ENCODE measurements around the gene SHROOM3.
"Not testable (repeated sequence)": the region's sequence is repeated elsewhere in the genome, so short reads cannot be mapped to it uniquely, and the experiment has no call there.

Gene SHROOM3

DNA sequence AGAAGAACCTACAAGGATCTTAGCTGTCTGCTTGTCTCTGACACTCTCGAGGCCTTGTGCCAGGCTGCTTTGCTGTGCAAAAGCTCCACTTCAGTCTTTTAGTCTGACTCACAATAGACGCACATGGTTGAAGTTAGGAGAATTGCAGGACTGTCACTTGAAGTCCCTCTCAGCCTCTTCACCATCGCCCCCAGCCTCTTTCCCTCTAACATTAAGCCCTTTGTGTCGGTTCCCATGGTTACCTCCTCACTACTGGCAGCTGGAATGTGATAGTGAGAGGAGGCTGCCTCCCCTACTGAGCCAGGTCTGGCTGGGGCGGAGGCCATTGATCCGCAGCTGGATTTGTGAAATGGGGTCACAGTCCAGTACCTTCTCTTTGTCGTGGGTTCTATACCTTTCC is 261.1 kb downstream of the SHROOM3 start:
- no peak for DNase-seq (ENCODE audit: low read depth in 3 of 3)

DNA sequence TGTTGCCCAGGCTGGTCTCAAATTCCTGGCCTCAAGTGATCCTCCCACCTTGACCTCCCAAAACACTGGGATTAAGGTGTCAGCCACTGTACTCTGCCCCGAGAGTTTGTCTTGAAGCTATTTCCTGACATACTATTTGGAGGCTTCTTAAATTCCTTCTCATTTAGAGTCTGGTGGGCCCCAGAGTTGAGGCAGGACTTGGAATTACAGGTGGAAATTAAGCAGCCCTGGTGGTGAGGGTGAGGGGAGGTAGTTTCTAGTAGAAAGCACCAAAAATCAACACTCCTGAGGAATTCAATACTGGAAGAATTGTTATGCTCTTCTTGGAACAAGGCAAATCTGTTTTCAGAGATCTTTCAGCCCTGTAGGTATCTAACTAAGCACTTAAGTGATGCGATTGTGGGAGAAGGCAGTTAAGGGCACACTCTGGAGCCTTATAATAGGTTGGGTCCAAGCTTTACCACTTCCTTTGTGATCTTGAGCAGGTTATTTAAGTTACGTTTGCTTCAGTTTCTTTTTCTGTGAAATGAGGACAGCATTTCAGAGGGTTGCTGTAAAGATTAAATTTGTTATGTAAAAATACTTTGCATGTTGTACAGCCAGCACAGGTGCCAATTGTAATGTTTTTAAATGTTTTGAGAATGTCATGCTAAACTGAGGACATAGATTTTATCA is 262.2 kb downstream of the SHROOM3 start:
- DNase-seq (ENCODE audit: low read depth in 3 of 3) = no peak

DNA sequence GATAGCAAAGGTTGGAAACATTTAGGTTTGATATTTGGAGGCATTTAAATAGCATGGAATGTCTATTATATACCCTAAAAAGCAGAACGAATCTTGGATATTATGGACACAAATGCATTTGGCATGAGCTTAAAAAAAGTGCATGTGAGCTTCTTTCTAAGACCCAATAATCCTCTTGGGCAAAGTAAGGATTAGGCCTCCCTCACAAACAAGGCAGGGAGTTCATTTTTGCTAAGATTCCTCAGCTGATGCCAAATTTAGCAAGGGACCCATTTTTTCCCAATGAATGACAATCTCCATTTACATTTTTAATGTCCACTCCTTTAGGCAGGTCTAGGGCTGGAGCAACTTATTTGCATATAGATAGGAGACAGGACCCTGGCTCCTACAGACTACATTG is 263.1 kb downstream of the SHROOM3 start:
- no peak for DNase-seq (ENCODE audit: low read depth in 3 of 3)

DNA sequence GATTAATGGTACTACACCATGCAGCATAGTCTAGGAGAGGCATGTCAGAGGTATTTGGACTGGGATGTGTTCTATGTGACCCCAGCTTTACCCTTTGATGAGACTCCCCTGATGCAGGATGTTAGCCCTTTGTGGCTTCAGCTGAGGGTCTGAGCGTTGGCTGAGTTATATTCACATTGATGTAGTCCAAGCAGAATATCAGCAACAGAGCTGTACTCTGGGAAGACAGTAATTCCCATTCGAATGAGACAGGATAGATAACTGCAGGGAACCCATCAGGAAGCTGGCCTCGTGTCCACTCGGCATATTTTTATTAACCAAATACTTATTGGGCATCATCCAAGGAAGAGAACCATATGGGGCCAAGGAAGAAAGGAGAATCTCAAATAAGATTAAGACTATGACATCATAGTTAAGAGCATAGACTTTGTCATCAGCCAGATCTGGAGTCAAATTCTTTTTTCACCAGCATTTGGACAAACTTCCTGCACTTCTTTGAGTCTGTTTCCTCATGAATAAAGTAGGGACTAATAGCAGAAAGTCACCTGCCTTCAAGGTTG is 264.8 kb downstream of the SHROOM3 start:
- no peak for DNase-seq (ENCODE audit: low read depth in 3 of 3)

DNA sequence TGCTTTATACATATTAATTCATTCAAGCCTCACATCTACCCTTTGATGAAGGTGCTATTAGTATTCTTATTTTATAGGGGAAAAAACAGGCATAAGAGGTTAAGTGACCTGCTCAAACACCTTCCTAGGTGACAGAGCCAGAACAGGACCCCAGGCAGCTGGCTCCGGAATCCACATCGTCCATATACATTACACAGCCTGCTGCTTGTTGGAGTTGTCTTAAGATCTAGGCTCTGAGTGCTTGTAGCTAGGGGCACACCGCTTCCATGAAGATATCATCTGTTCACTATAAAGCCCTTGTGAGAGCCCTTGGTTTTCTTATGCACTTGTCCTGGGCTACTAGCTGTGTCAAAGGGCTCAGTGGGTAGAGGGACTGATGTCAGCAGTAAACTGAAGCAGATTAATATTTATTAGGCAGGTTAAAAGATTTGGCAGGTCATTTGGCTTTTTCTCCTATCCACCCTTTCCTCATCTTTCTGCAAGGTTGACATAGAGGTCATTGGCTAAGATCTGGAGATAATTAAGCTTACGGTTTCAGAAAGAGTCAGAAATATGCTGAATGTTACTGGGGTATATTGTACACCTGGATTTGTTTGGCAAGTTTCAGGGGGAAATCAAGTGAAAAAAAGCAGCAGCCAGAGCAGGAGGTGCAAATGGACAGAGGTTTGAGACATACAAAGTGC is 267.6 kb downstream of the SHROOM3 start:
- no peak for DNase-seq (ENCODE audit: low read depth in 3 of 3)

DNA sequence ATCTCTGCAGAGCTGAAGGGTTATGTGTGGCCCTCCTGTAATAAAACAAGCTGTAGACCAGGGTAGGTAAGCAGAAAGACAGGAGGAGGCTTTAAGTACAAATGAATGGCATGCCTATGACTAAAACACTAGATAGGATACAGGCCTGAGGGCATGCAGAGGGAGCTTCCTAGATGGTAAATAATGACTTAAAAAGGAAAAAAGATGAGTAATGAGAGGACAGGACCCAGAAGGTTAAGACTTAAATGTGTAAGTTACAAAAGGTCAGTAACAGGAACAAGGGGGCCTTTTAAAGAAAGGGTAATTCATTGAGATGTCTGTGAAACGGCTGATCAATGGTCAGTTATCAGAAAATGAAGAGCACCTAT is 268.1 kb downstream of the SHROOM3 start:
- no peak for DNase-seq (ENCODE audit: low read depth in 3 of 3)

DNA sequence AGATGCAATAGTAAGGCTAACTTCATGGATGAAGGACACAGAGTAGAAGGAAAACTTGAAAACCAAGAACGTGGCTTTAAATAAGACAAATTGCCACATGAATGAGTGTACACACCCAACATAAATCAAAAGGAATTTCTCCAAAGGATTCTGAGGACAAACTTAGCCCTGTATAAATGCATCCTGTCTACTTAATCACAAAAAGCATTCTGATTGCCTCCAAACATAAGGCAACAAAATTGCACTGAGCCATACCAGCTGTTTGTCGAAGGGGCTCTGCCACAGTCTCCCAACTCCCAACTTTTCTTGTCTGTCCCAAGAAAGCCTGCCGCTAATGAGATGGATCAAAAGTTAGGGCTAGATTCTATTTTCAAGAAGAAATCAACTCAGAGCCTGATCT is 268.6 kb downstream of the SHROOM3 start:
- DNase-seq (ENCODE audit: low read depth in 3 of 3) = no peak

DNA sequence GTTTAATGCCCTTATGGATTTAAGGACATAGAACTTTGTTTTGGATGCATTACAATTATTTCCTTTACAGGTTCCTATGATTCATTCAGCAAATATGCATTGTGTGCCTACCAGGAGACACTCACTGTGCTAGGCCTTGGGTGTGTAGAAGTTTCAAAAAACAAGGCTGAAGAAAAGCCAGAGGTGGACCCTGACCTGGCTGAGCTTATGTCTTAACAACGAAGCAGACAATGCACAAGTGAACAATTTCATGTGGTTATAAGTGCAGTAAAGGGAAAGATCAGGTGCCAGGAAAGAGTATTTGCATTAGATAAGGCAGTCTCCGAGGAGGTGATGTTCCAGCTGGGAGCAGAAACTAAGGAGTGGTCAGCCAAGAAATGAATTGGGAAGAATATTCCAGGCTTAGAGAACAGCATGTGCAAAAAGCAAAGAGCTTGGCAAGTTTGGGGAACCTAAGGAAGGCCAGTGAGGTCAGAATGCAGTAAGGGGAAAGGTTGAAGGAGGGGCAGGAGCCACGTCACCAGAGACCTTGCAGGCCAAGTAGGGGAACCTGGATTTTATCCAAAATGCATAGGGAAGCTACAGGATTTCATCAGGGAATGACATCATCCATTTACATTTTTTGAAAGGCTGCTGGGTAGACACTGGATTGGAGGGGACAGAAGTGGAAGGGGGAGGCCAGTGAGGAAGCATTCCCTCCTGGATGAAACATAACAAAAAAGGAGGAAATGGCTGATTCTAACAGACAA is 269.3 kb downstream of the SHROOM3 start:
- DNase-seq (ENCODE audit: low read depth in 3 of 3) = no peak

DNA sequence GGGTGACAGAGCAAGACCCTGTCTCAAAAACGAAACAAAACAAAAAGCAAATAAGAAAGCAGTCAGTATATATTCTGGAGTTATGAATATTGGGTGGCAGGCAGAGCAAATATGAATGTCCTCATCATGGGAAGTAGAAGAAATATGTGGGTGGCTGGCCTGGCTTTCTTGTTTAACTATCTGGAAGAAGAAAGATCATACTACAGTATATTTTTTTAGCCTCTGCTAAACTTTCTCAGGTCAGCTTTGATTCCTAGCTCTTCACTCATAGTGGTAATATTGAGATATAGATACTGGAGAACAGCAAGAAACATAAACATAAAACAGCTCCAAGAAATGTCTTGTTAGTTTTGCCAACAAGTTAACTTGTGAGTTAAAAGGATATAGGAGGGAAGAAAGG is 270.4 kb downstream of the SHROOM3 start:
- no peak for DNase-seq (ENCODE audit: low read depth in 3 of 3)

DNA sequence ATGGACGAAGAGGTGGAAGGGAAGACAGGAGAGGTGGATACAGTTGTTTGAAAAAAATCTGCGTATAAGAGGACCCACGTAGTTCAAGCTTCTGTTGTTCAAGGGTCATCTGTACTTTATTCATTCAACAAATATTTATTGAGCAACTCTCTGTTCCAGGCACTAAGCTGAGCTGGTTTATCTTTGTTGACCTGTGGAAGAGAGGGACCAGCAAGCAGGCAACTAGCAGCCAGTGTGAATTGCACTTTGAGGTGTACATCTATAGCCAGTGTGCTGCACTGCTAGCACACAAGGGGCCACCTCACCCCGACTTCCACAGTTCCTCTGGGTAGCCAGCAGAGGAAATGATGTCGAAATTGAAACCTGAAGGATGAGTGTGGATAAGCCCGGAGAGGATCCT is 271.6 kb downstream of the SHROOM3 start:
- DNase-seq (ENCODE audit: low read depth in 3 of 3) = no peak

DNA sequence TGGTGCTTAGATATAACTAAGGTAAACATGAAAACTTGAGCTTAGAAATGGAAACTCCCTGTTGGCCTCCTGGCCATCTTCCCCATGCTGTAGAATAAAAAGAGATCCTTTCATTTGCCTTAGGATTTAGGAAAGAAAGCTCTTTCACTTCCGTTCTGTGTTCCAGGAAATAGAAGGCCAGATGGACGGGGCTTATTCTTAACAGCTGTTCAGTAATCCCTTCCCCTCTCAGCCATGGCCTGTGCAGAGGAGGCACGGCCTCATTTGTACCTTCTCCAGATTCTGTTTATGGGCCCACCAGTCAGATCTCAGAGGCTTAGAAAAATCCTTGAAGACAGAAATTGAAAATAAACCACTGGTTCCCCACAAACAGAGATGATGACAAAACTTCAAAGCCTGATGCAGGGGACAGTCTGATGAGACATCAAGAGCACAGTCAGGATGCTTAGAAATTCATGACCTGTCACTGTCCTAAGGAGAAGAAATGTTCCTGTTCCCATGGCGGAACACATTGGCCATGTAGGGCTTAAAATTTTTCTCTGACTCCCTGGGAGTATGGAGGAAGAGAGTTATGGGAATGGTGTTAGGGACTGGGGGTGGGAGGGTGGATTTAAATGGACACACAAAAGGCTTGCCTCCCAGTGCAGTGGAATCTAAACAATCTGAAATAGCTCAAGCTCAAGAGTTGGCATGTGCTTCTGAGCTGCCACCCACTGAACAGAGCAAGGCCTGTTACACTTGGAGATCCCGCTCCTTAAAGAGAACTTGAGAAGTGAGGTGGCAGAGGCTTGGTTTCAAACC is 274.1 kb downstream of the SHROOM3 start:
- no peak for DNase-seq (ENCODE audit: low read depth in 3 of 3)

DNA sequence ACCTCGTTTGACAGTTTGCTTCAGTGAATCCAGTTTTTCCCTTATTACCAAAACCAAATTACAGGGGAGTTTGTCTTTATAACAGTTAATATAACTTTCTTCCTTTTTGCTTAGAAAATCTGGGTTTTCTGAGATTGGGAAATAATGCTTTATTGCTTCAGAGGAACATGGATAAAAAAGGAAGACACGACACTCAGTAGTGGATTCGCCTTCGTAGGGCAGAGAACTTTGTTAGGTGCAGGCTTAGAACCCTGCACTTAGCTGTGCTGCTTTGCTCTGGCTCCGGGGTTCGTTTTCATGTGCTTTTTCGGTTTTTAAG is 274.7 kb downstream of the SHROOM3 start:
- no peak for DNase-seq (ENCODE audit: low read depth in 3 of 3)

DNA sequence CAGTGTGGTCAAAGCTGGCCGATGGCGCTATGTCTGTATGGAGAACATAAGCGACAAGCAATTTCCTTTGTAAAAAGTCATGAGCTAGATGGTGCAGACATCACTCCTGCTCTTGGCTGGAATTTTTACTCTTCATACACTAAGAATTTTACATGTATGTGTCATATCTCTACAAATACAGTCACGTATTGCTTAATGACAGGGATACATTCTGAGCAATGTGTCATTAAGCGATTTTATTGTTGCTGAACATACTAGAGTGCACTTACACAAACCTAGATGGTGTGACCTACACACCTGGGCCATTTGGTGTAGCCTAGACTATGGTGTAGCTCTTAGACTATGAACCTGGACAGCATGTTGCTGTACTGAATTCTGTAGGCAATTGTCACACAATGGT is 277.5 kb downstream of the SHROOM3 start:
- no peak for DNase-seq (ENCODE audit: low read depth in 3 of 3)

DNA sequence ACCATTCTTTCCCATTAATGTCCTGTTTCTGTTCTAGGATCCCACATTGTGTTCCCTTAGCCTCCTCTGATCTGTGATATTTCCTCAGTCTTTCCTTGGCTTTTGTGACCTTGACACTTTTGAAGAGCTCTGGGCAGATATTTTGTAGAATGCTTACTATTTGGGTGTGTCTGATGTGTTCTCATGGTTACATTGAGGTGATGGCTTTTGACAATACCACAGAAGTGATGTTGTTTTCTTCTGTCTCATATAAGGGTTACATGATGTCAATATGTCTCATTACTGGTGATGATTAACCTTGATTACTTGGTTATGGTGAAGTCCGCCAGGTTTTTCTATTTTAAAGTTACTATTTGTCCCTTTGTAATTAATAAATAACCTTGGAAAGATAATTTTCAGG is 279.2 kb downstream of the SHROOM3 start:
- DNase-seq (ENCODE audit: low read depth in 3 of 3) = no peak

DNA sequence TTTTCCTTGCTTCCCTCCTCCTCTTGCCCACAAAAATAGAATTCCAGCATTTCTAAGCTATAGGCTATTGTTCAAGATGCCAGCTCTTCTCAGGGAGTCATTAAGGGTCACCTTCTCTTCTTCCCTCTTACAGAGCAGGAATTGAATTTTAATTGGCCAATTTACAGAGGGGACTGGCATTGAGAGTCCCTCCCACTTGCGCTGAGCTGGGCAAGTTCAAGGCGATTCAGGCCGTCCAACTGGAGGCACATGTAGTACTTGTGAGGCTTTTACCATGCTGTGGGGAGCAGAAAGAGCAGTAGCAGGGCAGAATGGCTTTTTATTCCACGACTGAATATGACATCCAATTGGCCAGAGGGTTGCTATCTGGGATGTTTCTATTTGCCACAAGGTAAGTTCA is 281.0 kb downstream of the SHROOM3 start:
- DNase-seq (ENCODE audit: low read depth in 3 of 3) = no peak

DNA sequence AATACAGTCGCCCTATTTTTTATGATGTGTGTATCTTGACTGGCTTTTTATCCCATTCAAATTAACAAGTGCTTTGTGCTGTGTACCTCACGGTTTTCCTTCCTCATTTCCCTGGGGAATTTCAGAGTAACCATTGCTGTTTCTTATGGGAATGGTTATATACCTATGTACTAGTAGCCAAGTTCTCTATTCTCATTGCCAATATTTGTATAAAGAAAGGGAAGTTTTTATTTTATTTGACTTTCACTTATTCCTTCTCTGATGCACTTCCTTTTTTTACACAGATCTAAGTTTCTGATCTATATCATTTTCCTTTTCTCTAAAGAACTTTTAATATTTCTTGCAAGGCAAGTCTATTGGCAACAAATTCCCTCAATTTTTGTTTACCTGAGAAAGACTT is 281.6 kb downstream of the SHROOM3 start:
- DNase-seq (ENCODE audit: low read depth in 3 of 3) = no peak

DNA sequence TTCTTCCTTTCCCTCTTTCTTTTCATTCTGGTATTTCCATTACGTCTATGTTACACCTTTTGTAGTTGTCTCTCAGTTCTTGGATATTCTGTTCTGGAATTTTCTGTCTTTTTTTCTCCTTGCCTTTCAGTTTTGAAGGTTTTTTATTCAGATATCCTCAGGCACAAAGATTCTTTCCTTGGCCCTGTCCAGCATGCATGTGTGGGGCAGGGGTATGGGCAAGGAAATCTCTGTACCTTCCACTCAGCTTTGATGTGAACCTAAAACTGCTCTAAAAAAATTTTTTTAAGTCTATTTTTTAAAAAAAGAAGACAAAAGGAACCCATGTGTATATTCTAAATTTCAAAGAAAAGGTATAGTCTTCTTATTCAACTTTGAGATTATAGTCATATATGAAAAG is 282.4 kb downstream of the SHROOM3 start:
- no peak for DNase-seq (ENCODE audit: low read depth in 3 of 3)

DNA sequence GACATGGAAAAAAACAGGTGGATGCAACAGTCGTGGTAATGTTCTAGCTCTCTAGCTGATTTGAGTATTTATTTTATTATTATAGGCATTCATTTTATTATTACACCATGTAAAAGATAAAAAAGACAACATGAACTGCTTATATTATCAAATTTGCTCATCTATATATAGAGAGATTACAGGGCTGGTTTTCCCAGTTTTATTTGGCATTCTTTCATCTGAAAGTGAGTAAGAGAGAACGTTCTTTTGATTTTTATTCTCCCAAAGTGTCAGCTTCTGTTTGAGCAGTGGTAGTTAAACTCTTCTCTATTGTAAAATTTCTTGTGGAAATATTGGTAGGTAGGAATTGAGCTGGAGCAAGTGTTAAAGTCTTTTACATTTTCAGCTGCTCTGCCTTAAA is 283.0 kb downstream of the SHROOM3 start:
- no peak for DNase-seq (ENCODE audit: low read depth in 3 of 3)

DNA sequence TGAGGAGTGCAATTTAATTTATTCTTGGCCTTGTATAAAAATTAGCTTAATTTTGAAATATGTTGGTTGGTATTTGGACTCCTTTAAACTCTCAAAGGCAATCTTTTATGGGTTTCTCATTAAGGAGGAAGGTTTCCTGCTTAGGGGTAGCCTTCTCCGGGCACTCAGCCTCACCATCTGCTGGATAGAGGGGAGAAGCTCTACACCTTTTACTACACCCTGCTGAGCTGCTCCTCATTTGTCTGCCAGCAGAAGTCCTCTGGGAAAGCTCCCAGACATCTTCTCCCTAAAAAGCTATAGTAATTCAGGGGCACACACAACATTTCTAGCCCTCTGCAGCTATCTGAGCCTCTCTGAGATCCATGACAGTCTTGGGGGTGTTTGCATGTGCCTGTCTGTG is 283.8 kb downstream of the SHROOM3 start:
- no peak for DNase-seq (ENCODE audit: low read depth in 3 of 3)

DNA sequence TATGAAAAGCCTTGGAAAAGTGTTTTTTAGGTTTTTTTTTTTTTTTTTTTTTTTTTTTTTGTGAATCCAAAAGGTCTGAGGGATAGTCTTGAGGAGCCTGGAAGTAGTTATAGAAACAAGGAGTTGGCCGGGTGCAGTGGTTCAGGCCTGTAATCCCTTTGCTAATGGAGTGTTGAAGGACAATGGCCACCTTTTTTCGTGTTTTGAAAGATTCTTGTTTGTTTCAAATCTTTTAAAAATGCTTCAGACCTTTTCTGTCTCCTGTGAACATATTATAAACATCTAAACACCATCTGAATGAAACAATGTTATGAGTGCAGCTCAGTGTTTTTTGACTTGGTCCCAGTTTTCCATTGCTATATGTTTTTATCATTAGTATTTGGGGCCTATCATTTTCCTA is 285.1 kb downstream of the SHROOM3 start:
- DNase-seq (ENCODE audit: low read depth in 3 of 3) = no peak

DNA sequence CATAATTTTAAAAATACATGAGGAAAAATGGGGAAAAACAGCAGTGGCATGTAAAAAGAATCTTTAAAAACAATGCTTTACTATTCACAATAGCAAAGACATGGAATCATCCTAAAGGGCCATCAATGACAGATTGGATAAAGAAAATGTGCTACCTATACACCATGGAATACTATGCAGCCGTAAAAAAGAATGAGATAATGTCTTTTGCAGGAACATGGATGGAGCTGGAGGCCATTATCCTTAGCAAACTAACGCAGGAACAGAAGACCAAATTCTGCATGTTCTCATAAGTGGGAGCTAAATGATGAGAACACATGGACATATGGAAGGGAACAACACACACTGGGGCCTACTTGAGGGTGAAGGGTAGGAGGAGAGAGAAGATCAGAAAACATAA is 287.1 kb downstream of the SHROOM3 start:
- DNase-seq (ENCODE audit: low read depth in 3 of 3) = not testable (repeated sequence)

DNA sequence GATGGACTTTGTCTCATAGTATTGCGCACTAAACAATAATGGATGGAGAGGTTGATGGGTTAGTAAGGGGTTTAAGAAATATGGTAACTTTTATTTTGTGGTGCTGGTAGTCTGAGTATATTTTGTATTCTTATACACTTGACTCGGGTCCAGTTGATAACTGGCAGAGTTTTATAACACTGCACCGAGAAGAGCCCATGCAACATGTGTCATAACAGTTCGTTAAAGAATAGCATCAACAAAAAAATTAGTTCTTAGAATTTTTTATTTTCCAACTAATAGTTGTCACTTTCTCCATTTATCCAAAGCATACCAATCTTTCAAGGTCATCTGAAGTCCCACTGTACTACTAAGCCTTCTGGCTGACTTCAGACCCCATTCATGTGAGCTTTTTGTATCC is 287.8 kb downstream of the SHROOM3 start:
- no peak for DNase-seq (ENCODE audit: low read depth in 3 of 3)

Measured in stimulated activated CD4-positive, alpha-beta T cell treated with anti-CD3 and anti-CD28 coated beads, TNF-alpha, amount 100 ng/mL, for 48 hours (primary cell).